GM21786 (cell line): ENCODE measurements around the gene GPR32.
"Not testable (repeated sequence)": the region's sequence is repeated elsewhere in the genome, so short reads cannot be mapped to it uniquely, and the experiment has no call there.

Source experiments
- ATAC-seq: cut with Tn5 transposase; IDR thresholded peaks from one replicate; pipeline ENCODE4 v1.9.1; 2021; ENCODE audit not compliant: unreplicated experiment

GPR32 gene

DNA sequence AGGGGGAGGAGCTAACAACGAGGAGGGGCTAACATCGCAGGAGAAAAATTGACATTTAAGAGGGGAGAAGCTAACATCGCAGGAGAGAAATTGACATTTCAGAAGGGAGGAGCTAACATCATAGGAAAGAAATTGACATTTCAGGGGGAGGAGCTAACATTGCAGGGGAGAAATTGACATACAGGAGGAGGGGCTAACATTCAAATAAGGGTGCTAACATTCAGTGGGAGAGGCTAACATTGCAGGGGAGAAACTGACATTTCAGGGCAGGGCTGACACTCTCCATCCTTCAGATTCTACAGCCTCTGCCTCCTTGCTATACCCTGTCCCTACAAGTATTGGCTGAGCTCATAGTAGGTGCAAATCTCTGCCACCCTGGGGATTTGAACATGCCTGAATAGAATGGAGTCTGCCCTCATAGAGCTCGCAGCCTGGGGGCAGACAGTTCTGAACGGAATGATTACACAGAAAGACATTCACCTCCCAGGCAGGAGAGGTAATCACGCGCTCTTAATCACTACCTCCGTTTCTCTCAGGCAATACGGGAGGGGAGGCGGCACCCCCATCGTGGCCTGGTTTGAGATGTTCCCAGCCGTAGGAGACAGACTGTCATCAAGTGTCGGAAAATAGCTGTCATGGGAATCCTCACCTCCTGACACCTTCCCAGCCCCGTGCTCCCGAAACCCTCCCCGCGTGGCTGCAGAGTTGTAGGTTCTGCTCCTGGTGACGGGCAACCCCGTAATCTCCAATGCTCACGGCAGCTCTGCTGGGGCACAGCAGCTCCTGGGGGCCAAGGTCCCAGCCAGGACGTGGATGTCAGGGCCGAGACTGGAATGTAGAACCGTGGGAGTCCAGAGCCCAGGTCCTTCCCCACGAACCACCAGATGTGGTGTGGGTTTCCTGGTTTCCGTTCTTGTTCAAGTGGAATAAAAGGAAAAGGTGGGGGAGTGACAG lies 9.5 kb downstream of the GPR32 start:
- ATAC-seq = no peak

DNA sequence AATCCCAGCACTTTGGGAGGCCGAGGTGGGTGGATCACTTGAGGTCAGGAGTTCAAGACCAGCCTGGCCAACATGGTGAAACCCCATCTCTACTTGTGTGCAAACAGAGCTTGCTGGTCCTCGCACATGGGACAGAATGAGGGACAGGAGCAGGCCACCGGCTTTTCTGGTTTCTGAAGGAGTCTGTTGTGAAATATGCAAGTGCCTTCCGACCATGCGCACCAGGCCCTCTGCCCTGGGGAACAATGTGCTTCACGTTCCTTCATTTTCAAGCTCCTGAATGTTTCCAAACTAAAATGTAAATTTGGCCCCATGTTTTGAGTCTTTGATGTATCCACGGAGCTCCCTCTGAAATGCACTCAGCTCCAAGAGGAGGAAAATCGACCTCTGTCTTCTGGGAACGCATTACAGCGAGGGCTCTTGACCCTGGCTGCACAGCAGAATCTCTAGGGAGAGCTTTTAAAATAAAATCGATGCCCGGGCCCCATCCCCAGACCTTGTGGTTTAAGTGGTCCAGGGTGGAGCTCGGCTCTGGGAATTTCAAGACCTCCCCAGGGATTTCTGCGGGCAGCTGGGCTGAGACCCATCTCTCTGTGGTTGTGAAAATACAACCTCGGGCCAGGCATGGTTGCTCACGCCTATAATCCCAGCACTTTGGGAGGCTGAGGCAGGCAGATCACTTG lies 10.6 kb downstream of the GPR32 start:
- ATAC-seq = no peak

DNA sequence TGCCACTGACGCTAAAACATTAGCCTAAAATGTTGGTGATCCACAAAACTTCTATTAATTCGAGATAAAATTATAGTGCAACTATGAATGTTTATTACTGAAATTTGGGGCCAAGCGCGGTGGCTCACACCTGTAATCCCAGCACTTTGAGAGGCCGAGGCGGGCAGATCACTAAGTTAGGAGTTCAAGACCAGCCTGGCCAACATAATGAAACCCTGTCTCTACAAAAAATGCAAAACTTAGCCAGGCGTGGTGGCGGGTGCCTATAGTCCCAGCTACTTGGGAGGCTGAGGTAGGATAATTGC lies 13.5 kb downstream of the GPR32 start:
- ATAC-seq = not testable (repeated sequence)

DNA sequence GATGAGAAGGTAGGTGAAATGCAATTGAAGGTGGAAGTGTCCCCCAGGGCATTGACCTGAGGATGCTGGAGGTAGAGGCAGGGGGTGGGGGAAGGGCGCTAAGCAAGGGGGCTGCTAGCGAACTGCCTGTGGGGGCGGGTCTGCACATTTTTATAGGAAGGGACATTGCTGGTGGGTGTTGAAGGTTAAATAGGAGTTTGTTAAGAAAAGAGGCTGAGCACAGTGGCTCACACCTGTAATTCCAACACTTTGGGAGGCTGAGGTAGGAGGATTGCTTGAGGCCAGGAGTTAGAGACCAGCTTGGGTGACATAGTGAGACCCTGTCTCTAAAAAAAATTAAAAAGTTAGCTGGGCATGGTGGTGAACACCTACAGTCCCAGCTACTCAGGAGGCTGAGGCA lies 14.4 kb downstream of the GPR32 start:
- no peak for ATAC-seq

DNA sequence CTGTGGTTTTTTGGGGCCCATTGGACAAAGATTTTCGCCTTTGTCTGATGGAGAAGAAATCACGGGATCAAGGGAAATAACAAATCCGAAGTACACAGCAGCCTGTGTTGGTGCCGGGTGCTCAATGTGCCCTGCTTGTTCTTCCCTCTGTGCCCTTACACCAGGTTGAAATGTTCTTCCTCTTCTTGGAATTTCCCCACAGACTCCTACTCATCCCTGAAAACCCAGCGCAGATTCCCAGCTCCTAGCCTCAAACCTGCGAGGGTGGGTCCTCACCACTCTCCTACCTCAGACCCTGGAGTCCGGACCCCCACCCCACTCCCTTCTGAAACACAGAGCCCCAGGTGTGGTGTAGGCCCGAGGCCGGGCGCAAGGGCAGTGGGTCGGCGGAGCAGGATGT lies 15.1 kb downstream of the GPR32 start:
- no peak for ATAC-seq

DNA sequence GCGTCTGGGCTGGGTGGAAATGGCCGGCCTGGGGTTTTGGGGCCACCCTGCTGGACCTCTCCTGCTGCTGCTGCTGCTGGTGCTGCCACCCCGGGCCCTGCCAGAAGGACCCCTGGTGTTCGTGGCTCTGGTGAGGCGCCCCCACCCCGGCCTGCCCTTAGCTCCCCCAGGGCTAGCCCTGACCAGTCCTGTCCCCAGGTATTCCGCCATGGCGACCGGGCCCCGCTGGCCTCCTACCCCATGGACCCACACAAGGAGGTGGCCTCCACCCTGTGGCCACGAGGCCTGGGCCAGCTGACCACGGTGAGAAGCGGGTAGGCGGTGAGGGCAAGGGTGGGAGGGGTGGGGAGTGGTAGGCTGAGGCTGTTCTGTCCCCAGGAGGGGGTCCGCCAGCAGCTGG lies 20.1 kb downstream of the GPR32 start, which contains the start of gene ACP4:
Gene ACP4, plus strand, starts transcription at position 20 of the 400 bp plus-strand sequence. Its CDS starts 0 bp downstream, at position 20.
- ATAC-seq = no peak

DNA sequence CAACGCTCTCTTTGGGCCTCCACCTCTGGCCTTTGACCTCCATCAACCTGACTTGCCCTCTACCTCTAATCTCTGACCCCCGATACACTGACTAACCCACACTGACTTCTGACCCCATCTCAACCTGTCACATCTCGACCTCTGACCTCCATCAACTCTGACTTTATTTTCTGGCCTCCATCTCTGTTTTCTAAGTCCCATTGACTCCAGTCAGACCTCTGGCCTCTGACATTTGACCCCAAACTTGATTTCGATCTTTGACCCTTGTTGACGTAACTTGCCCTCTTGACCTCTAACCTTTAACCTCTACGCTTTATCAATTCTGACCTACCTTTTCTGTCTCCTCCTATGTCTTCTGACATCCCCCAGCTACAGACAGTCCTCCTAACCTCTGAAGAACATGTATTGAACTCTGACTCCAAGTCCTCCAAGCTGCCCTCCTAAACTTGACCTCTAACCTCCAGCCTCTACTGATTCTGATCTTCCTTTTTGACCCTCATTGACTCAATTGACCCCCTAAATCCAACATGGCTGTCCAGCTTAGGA lies 20.7 kb downstream of the GPR32 start:
- no peak for ATAC-seq

DNA sequence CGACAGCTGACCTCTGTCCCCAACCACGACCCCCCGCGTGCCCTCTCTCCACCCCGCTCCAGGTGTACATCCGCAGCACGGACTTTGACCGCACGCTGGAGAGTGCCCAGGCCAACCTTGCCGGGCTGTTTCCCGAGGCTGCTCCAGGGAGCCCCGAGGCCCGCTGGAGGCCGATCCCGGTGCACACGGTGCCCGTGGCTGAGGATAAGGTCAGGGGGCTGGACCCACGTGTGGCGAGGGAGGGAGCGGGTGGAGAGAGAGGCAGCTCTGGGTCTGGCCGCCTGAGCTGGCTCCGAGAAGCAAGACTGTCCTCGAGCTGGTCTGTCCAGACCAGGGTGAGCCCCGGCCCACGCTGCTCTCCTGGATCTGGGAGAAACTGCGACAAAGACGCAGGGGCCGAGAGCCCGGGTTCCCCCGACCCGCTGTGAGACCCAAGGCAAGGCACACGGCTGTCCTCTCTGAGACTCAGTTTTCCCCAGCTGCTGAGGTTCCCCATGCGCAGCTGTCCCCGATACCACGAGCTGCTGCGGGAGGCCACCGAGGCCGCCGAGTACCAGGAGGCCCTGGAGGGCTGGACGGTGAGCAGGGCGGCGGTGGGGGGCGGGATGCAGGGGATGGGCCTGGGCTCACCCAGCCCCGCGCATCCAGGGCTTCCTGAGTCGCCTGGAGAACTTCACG lies 21.5 kb downstream of the GPR32 start:
- ATAC-seq = no peak

DNA sequence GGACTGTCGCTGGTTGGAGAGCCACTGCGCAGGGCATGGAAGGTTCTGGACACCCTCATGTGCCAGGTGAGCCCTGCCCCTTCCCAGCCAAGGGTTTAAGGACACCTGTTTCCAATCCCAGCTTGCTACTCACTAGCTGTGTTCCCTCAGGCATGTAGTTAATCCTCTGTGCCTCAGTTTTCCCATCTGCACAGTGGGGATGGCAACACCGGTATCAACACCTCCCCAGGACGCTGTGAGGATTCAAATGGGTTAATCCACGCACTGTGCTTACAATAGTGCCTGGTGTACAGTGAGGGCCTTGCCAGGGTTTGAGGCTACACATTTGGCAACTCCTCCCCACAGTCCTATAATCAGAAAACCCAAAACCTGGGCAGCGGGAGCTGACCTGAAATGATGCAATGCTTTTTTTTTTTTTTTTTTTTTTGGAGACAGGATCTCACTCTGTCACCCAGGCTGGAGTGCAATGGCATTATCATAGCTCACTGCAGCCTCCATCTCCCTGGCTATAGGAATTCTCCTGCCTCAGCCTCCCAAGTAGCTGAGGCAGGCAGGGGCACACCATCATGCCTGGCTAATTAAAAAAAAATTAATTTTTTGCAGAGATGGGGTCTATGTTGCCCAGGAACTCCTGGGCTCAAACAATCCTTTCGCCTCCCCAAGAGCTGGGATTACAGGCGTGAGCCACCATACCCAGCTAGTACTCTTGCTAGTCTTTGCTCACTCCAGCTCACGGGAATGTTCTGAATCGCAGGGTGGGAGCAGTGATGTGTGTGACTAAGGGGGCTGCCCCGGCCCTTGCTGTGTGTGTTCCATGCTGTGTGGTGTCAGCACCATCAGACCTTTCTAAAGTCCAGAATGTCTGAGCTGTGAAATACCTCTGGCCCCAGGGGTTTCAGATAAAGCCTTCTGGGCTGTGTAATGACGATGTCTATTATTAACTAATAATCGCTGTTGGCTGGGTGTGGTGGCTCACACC lies 22.3 kb downstream of the GPR32 start:
- no peak for ATAC-seq

DNA sequence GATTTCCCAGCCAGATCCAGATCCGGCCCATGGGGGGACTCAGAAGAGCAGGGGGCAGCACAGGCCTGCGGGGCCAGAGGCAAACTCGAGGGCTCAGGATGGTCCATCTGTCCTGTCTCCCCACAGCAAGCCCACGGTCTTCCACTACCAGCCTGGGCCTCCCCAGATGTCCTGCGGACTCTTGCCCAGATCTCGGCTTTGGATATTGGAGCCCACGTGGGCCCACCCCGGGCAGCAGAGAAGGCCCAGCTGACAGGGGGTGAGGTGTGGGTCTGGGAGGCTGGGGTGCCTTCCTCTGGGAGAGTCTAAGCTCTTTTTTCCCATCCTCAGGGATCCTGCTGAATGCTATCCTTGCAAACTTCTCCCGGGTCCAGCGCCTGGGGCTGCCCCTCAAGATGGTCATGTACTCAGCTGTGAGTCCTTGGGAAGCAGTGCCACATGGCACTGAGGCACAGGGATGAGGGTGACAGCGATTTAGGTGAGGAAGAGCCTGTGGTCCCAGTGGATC lies 23.3 kb downstream of the GPR32 start:
- ATAC-seq = no peak

DNA sequence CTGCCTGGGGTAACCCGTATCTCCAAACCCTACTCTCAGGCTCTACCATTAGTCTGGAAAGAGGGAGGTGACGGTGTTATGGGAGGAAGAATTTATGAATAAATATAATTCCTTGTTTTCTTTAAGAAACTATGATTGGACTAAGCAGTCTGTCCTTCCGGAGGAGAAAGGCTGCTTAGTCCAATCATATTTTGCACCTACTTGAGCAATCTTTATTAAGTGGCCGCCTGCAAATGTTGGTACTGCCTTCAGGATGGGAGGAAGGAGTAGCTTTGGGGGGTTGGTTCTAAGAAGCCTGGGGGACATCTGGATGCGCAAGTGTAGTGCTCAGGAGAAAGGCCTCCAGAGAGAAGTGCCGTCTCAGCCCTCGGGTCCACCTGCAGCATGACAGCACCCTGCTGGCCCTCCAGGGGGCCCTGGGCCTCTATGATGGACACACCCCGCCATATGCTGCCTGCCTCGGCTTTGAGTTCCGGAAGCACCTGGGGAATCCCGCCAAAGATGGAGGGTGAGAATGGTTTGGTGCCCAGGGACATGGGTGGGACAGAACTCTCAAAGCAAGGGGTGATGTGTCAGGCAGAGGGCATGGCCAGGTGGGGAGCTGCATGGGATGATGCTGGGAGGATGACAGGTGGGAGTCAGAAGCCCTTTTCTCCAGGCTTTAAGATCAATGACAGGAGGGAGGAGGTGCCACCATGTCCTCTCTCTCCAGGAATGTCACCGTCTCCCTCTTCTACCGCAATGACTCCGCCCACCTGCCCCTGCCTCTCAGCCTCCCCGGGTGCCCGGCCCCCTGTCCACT lies 24.0 kb downstream of the GPR32 start:
- ATAC-seq = no peak

DNA sequence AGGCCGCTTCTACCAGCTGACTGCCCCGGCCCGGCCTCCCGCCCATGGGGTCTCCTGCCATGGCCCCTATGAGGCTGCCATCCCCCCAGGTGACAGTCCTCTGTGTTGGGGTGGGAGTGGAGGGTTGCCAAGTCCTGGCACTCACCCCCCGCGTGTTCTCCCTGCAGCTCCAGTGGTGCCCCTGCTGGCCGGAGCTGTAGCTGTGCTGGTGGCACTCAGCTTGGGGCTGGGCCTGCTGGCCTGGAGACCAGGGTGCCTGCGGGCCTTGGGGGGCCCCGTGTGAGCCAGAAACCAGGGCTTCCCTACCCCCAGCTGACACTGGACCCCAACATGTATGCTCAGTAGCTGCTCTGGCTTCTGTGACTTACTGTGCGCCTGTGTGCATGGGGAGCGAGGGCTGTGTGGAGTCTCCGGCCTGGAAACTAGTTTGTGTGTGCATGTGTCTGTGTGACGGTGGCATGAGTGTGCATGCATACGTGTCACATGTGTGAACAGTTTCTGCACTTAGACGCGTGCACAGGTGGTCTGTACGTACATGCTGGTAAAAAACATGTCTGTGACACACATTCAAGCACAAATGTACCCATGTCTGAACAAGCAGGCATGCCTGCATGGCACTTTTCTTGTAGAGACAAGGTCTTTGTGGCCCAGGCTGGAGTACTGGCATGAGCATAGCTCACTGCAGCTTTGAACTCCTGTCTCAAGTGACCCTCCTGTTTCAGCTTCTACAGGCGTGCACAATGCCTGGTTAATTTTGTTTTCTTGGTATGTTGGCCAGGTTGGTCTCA lies 24.8 kb downstream of the GPR32 start:
- no peak for ATAC-seq

DNA sequence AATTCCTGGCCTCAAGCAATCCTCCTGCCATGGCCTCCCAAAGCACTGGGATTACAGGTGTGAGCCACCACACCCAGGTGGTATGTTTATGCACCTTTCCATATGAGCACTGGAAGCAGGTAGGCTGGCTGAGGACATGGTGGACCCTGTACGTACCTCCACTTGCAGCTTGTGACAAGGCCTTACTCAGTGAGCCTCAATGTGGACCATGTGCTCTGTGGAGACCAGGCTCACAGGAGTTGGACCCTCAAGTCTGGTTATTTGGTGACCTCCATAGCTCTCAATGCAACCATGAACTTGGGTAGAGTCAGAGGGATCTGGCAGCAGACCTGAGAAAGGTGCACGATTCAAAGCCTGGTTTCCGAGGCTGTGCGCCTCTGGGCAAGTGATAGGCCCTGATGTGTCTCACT lies 25.4 kb downstream of the GPR32 start:
- ATAC-seq = no peak

DNA sequence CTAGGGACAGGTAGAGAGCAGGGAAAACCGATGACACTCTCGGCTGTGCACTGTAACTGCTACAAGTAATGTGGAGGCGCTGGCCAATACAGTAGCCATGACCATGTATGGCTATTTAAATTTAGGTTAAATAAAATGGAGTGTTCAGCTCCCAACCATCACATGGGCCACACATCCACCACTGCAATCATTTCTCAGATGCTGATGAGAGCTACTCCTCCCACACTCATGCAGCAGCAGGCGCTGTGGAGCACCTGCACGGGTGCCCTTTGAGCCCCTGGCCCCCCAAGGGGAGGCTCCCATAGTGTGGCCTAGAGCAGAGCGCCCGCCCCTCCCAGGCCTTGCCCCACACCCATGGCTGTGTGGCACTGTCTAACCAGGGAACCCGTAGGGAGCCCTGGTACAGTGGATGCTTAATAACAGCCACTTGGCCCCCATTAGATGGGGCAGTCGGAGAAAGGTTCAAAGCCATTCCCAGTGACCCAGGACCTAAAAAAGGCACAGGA lies 25.9 kb downstream of the GPR32 start:
- ATAC-seq = no peak

DNA sequence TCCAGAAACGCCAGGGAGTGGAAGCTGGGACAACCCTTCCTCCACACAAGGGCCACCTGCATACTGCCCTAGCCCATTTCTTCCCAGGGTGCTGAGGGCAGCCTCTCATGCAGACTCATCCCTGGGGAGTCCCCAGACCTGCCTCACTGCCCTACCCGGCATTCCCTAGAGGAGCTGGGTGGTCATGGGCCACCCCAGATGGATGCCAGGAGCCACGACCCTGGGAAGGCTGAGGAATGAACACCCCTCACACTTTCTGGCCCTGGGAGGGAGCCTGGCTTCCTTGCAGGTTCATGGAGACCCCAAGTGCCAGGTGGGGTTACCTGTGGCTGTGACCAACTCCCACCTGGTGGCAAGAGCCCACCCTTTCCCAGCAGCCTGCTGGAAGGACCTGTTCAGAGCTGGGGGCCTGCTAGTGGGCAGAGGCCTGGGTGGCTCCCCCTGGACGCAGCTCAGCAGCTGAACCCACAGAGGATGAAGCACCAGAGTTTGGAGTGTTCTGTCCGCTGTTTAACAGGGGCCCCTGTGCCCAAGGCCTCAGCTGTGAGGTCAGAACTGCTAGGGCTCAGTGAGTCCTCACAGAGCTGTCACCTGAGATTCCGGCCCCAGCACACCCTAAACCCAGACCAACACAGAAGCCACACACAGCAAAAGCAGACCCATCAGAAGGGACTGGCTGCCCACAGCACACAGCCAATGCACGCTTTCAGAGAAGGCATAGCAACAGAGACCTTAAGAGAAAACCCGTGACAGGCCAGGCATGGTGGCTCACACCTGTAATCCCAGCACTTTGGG lies 26.6 kb downstream of the GPR32 start:
- ATAC-seq = no peak

DNA sequence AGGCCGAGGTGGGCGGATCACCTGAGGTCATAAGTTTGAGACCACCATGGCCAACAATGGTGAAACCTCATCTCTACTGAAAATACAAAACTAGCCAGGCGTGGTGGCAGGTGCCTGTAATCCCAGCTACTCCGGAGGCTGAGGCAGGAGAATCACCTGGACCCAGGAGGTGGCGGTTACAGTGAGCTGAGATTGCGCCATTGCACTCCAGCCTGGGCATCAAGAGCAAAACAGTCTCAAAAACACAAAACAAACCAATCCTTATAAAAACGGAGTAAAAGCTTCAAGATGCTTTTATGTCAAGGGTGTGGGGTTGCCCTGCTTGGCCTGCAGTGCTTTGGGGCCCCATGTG lies 27.1 kb downstream of the GPR32 start:
- no peak for ATAC-seq

DNA sequence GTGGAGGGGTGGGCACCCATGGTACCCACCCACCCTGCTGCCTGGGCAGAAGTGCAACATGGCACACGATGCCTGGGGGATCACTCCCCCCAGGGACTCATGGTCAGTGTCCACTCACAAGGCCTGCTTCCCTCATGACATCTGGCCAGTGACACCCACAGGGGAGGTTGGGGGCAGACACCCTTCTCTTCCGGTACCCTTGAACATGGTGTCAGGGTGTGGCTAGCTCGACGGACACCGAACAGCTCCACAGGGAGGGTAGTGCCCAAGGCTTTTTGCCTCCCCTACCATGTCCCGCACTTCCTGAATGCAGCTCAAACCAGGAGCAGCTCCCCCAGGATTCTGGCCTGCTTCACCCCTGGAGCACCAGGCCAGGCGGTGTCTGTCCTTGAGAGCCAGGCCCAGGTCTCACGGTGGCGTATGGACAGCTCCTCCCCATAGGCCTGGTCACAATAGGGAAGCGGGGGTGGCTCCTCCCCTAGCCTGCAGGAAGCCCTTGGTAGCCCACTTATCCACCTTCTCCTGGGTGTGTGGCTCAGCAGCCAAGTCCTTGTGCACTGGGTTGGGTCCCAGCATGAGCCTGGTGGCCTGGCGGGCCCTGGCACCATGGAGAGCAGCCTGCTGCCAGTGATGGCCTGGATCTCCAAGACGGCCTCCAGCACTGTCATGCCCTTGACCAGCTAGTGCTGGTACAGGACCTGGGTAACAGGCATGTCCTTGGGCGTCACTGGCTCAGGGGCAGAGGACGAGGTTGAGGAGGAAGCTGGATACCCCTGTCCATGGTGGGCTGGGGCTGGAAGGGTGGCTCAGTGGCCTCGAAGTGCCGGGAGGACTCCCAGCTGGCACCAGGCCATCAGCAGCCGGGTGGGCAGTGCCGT lies 27.8 kb downstream of the GPR32 start:
- no peak for ATAC-seq
